ENCODE results near the gene DENND2C.

The DENND2C gene

GRCh38 chr1:114632427-114632826 is 37.4 kb downstream of the DENND2C start:
- Histone ChIP-seq H3K4me1 (ENCODE audit: control insufficient read depth, insufficient read depth, low read length) (no peaks in the 10 kb centered on the region), H3K27me3 (ENCODE audit: control insufficient read depth, insufficient read depth, low read length) (no peaks in the 10 kb centered on the region), H3K9ac (ENCODE audit: low read depth, low read length) (no peak overlapping the region), H3K36me3 (ENCODE audit: control insufficient read depth, insufficient read depth, low read length) (no peaks in the 10 kb centered on the region), H3K4me3 (ENCODE audit: low read depth, low read length) (no peak overlapping the region), H3K9me3 (ENCODE audit: control insufficient read depth, insufficient read depth, low read length) (no peaks in the 10 kb centered on the region)

GRCh38 chr1:114627107-114627506 is 42.7 kb downstream of the DENND2C start:
- no peak overlapping the region for H3K4me3 ChIP-seq (ENCODE audit: low read depth, low read length)
- no peaks in the 10 kb centered on the region for H3K36me3 ChIP-seq (ENCODE audit: control insufficient read depth, insufficient read depth, low read length)
- H3K27me3 ChIP-seq (ENCODE audit: control insufficient read depth, insufficient read depth, low read length), result no peaks in the 10 kb centered on the region
- no peak overlapping the region for H3K9ac ChIP-seq (ENCODE audit: low read depth, low read length)
- no peaks in the 10 kb centered on the region for H3K9me3 ChIP-seq (ENCODE audit: control insufficient read depth, insufficient read depth, low read length)
- no peaks in the 10 kb centered on the region for H3K4me1 ChIP-seq (ENCODE audit: control insufficient read depth, insufficient read depth, low read length)

- no peaks in the 10 kb centered on the region for H3K9me3 ChIP-seq (ENCODE audit: control insufficient read depth, insufficient read depth, low read length)
- no peak overlapping the region for H3K4me3 ChIP-seq (ENCODE audit: low read depth, low read length)
- H3K27me3 ChIP-seq (ENCODE audit: control insufficient read depth, insufficient read depth, low read length), result no peaks in the 10 kb centered on the region
- H3K36me3 ChIP-seq (ENCODE audit: control insufficient read depth, insufficient read depth, low read length), result no peaks in the 10 kb centered on the region
- no peaks in the 10 kb centered on the region for H3K4me1 ChIP-seq (ENCODE audit: control insufficient read depth, insufficient read depth, low read length)
- H3K9ac ChIP-seq (ENCODE audit: low read depth, low read length), result no peak overlapping the region
Measured at GRCh38 chr1:114623364-114623763, 46.5 kb downstream of the DENND2C start.

GRCh38 chr1:114620419-114620818 is 49.4 kb downstream of the DENND2C start:
- H3K27me3 ChIP-seq (ENCODE audit: control insufficient read depth, insufficient read depth, low read length), result no peaks in the 10 kb centered on the region
- H3K9ac ChIP-seq (ENCODE audit: low read depth, low read length), result no peak overlapping the region
- H3K4me1 ChIP-seq (ENCODE audit: control insufficient read depth, insufficient read depth, low read length), result no peaks in the 10 kb centered on the region
- no peaks in the 10 kb centered on the region for H3K36me3 ChIP-seq (ENCODE audit: control insufficient read depth, insufficient read depth, low read length)
- no peaks in the 10 kb centered on the region for H3K9me3 ChIP-seq (ENCODE audit: control insufficient read depth, insufficient read depth, low read length)
- H3K4me3 ChIP-seq (ENCODE audit: low read depth, low read length), result no peak overlapping the region

GRCh38 chr1:114618606-114619005 is 51.2 kb downstream of the DENND2C start:
- Histone ChIP-seq H3K4me1 (ENCODE audit: control insufficient read depth, insufficient read depth, low read length) (no peaks in the 10 kb centered on the region), H3K9ac (ENCODE audit: low read depth, low read length) (no peak overlapping the region), H3K27me3 (ENCODE audit: control insufficient read depth, insufficient read depth, low read length) (no peaks in the 10 kb centered on the region), H3K9me3 (ENCODE audit: control insufficient read depth, insufficient read depth, low read length) (no peaks in the 10 kb centered on the region), H3K36me3 (ENCODE audit: control insufficient read depth, insufficient read depth, low read length) (no peaks in the 10 kb centered on the region), H3K4me3 (ENCODE audit: low read depth, low read length) (no peak overlapping the region)

- Histone ChIP-seq H3K9me3 (ENCODE audit: control insufficient read depth, insufficient read depth, low read length) (no peaks in the 10 kb centered on the region), H3K9ac (ENCODE audit: low read depth, low read length) (no peak overlapping the region), H3K4me3 (ENCODE audit: low read depth, low read length) (no peak overlapping the region), H3K4me1 (ENCODE audit: control insufficient read depth, insufficient read depth, low read length) (no peaks in the 10 kb centered on the region), H3K27me3 (ENCODE audit: control insufficient read depth, insufficient read depth, low read length) (no peaks in the 10 kb centered on the region), H3K36me3 (ENCODE audit: control insufficient read depth, insufficient read depth, low read length) (no peaks in the 10 kb centered on the region)
Measured at GRCh38 chr1:114610546-114611245, 59.2 kb downstream of the DENND2C start.

GRCh38 chr1:114609826-114610225 is 60.0 kb downstream of the DENND2C start:
- Histone ChIP-seq H3K9ac (ENCODE audit: low read depth, low read length) (no peak overlapping the region), H3K36me3 (ENCODE audit: control insufficient read depth, insufficient read depth, low read length) (no peaks in the 10 kb centered on the region), H3K4me1 (ENCODE audit: control insufficient read depth, insufficient read depth, low read length) (no peaks in the 10 kb centered on the region), H3K27me3 (ENCODE audit: control insufficient read depth, insufficient read depth, low read length) (no peaks in the 10 kb centered on the region), H3K4me3 (ENCODE audit: low read depth, low read length) (no peak overlapping the region), H3K9me3 (ENCODE audit: control insufficient read depth, insufficient read depth, low read length) (no peaks in the 10 kb centered on the region)

GRCh38 chr1:114609026-114609425 is 60.8 kb downstream of the DENND2C start:
- no peak overlapping the region for H3K4me3 ChIP-seq (ENCODE audit: low read depth, low read length)
- H3K4me1 ChIP-seq (ENCODE audit: control insufficient read depth, insufficient read depth, low read length), result no peaks in the 10 kb centered on the region
- H3K36me3 ChIP-seq (ENCODE audit: control insufficient read depth, insufficient read depth, low read length), result no peaks in the 10 kb centered on the region
- no peaks in the 10 kb centered on the region for H3K27me3 ChIP-seq (ENCODE audit: control insufficient read depth, insufficient read depth, low read length)
- H3K9me3 ChIP-seq (ENCODE audit: control insufficient read depth, insufficient read depth, low read length), result no peaks in the 10 kb centered on the region
- no peak overlapping the region for H3K9ac ChIP-seq (ENCODE audit: low read depth, low read length)

- H3K9me3 ChIP-seq (ENCODE audit: control insufficient read depth, insufficient read depth, low read length), result no peaks in the 10 kb centered on the region
- H3K4me3 ChIP-seq (ENCODE audit: low read depth, low read length), result no peak overlapping the region
- H3K27me3 ChIP-seq (ENCODE audit: control insufficient read depth, insufficient read depth, low read length), result no peaks in the 10 kb centered on the region
- H3K36me3 ChIP-seq (ENCODE audit: control insufficient read depth, insufficient read depth, low read length), result no peaks in the 10 kb centered on the region
- no peaks in the 10 kb centered on the region for H3K4me1 ChIP-seq (ENCODE audit: control insufficient read depth, insufficient read depth, low read length)
- no peak overlapping the region for H3K9ac ChIP-seq (ENCODE audit: low read depth, low read length)
Measured at GRCh38 chr1:114607223-114607622, 62.6 kb downstream of the DENND2C start.

- H3K27me3 ChIP-seq (ENCODE audit: control insufficient read depth, insufficient read depth, low read length), result no peaks in the 10 kb centered on the region
- H3K9me3 ChIP-seq (ENCODE audit: control insufficient read depth, insufficient read depth, low read length), result no peaks in the 10 kb centered on the region
- H3K36me3 ChIP-seq (ENCODE audit: control insufficient read depth, insufficient read depth, low read length), result no peaks in the 10 kb centered on the region
- no peak overlapping the region for H3K4me3 ChIP-seq (ENCODE audit: low read depth, low read length)
- no peak overlapping the region for H3K9ac ChIP-seq (ENCODE audit: low read depth, low read length)
- H3K4me1 ChIP-seq (ENCODE audit: control insufficient read depth, insufficient read depth, low read length), result no peaks in the 10 kb centered on the region
Measured at GRCh38 chr1:114597949-114598348, 71.9 kb downstream of the DENND2C start.

- H3K27me3 ChIP-seq (ENCODE audit: control insufficient read depth, insufficient read depth, low read length), result no peaks in the 10 kb centered on the region
- H3K4me3 ChIP-seq (ENCODE audit: low read depth, low read length), result no peak overlapping the region
- H3K4me1 ChIP-seq (ENCODE audit: control insufficient read depth, insufficient read depth, low read length), result no peaks in the 10 kb centered on the region
- H3K9ac ChIP-seq (ENCODE audit: low read depth, low read length), result no peak overlapping the region
- H3K36me3 ChIP-seq (ENCODE audit: control insufficient read depth, insufficient read depth, low read length), result no peaks in the 10 kb centered on the region
- no peaks in the 10 kb centered on the region for H3K9me3 ChIP-seq (ENCODE audit: control insufficient read depth, insufficient read depth, low read length)
Measured at GRCh38 chr1:114595602-114596001, 74.2 kb downstream of the DENND2C start.

GRCh38 chr1:114594046-114594445 is 75.8 kb downstream of the DENND2C start:
- no peaks in the 10 kb centered on the region for H3K4me1 ChIP-seq (ENCODE audit: control insufficient read depth, insufficient read depth, low read length)
- H3K9me3 ChIP-seq (ENCODE audit: control insufficient read depth, insufficient read depth, low read length), result no peaks in the 10 kb centered on the region
- no peaks in the 10 kb centered on the region for H3K27me3 ChIP-seq (ENCODE audit: control insufficient read depth, insufficient read depth, low read length)
- H3K36me3 ChIP-seq (ENCODE audit: control insufficient read depth, insufficient read depth, low read length), result no peaks in the 10 kb centered on the region
- H3K4me3 ChIP-seq (ENCODE audit: low read depth, low read length), result no peak overlapping the region
- no peak overlapping the region for H3K9ac ChIP-seq (ENCODE audit: low read depth, low read length)
